K562 (cell line): ENCODE data around the gene BMP8B.

Experiments used
- BHLHE40 ChIP-seq: IDR thresholded peaks from 2 replicates; pipeline ENCODE4 v1.6.1; 2011; ENCODE audit warnings: low read length, improper control_type of control experiment
- EP300 ChIP-seq: IDR thresholded peaks from 2 replicates; pipeline ENCODE4 v1.6.1; 2012; ENCODE audit warnings: low read length, improper control_type of control experiment
- HMG20B ChIP-seq: fragments of 250-450 bp; sonication (Bioruptor Pico); IDR thresholded peaks from 2 replicates; pipeline ENCODE4 v1.5.0; 2021; ENCODE audit warnings: mild to moderate bottlenecking
- KDM1A ChIP-seq, 2 experiments: fragments of 450-650 bp; IDR thresholded peaks; 2 replicates each; pipeline ENCODE4 v1.6.1; 2016; ENCODE audit warnings: mild to moderate bottlenecking in 2 of 2
- NUFIP1 ChIP-seq: fragments of 450-650 bp; IDR thresholded peaks from 2 replicates; pipeline ENCODE4 v1.6.1; 2018; ENCODE audit not compliant: partially characterized antibody
- POLR3G ChIP-seq: IDR thresholded peaks from 2 replicates; pipeline ENCODE4 v1.6.1; 2011; ENCODE audit not compliant: insufficient read length, insufficient replicate concordance; ENCODE audit errors: extremely low read depth
- ZNF311 ChIP-seq: fragments of 250-450 bp; sonication (Bioruptor Pico); IDR thresholded peaks from 2 replicates; pipeline ENCODE4 v1.4.0; 2020; ENCODE audit warnings: mild to moderate bottlenecking, moderate library complexity
- TF ChIP-seq, protein P1 (sequence below), 2 experiments: fragments of 450-650 bp in 1 of 2; IDR thresholded peaks; 2 replicates each; pipeline ENCODE4 v1.6.1; 2011 to 2017; ENCODE audit warnings: low read depth in 2 of 2, antibody characterized with exemption in 1 of 2, borderline replicate concordance in 1 of 2, low read length in 1 of 2, mild to moderate bottlenecking in 1 of 2, mixed read lengths in 1 of 2; ENCODE audit not compliant: control insufficient read depth in 1 of 2

- TF ChIP-seq, protein P1, sequence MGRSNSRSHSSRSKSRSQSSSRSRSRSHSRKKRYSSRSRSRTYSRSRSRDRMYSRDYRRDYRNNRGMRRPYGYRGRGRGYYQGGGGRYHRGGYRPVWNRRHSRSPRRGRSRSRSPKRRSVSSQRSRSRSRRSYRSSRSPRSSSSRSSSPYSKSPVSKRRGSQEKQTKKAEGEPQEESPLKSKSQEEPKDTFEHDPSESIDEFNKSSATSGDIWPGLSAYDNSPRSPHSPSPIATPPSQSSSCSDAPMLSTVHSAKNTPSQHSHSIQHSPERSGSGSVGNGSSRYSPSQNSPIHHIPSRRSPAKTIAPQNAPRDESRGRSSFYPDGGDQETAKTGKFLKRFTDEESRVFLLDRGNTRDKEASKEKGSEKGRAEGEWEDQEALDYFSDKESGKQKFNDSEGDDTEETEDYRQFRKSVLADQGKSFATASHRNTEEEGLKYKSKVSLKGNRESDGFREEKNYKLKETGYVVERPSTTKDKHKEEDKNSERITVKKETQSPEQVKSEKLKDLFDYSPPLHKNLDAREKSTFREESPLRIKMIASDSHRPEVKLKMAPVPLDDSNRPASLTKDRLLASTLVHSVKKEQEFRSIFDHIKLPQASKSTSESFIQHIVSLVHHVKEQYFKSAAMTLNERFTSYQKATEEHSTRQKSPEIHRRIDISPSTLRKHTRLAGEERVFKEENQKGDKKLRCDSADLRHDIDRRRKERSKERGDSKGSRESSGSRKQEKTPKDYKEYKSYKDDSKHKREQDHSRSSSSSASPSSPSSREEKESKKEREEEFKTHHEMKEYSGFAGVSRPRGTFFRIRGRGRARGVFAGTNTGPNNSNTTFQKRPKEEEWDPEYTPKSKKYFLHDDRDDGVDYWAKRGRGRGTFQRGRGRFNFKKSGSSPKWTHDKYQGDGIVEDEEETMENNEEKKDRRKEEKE (IDR thresholded peaks at IDR 0.05; ENCODE audit: borderline replicate concordance in 1 of 2, control insufficient read depth in 1 of 2, low read depth in 2 of 2, low read length in 1 of 2), result no peak
- TF ChIP-seq KDM1A (IDR thresholded peaks at IDR 0.05), result no peak
- TF ChIP-seq POLR3G, result no peak
- no peak for TF ChIP-seq ZNF311 (CRISPR knock-in tag)
- TF ChIP-seq NUFIP1, result no peak
- no peak for TF ChIP-seq HMG20B (CRISPR knock-in tag)
- TF ChIP-seq BHLHE40, result no peak
- TF ChIP-seq EP300, result no peak
Observed at GRCh38 chr1:39795651-39796050, 7.0 kb upstream of the BMP8B start.
